Activated T-cell treated with anti-CD3 and anti-CD28 coated beads, Interleukin-2, amount 50 U/mL, for 72 hours (primary cell): ENCODE results near the gene CDH4. TPM values are rescaled to one million over a fixed set of nuclear protein-coding genes. Genes with fewer than 3 reads are reported as not detected.

ENCODE experiments used
- ATAC-seq, 2 donors: fragments of 150-1000 bp; cut with Tn5 transposase; replicated peaks in 1 of 2; 2 replicates each; pipeline ENCODE4 v1.10.0; 2021; ENCODE audit warnings: moderate library complexity in 2 of 2, mild to moderate bottlenecking in 1 of 2
- DNase-seq, 2 donors: peaks; one replicate each; pipeline ENCODE4 v3.0.0; 2021 to 2022; ENCODE audit warnings: mixed read lengths in 1 of 2
- H3K27ac Mint-ChIP-seq: one replicate; pipeline ENCODE4 v1.8.0; 2022; ENCODE audit warnings: mild to moderate bottlenecking, moderate library complexity, mixed read lengths
- H3K27me3 Mint-ChIP-seq: one replicate; pipeline ENCODE4 v1.8.0; 2022; ENCODE audit warnings: low read depth, mixed read lengths
- H3K36me3 Mint-ChIP-seq, 2 donors: one replicate each; pipeline ENCODE4 v1.8.0; 2022; ENCODE audit warnings: mixed read lengths in 2 of 2, mild to moderate bottlenecking in 1 of 2; ENCODE audit not compliant: insufficient read depth in 2 of 2
- H3K4me1 Mint-ChIP-seq: one replicate; pipeline ENCODE4 v1.8.0; 2022; ENCODE audit warnings: low read depth, mixed read lengths
- H3K4me3 Mint-ChIP-seq, 2 donors: one replicate each; pipeline ENCODE4 v1.8.0; 2022; ENCODE audit warnings: mild to moderate bottlenecking in 2 of 2, mixed read lengths in 2 of 2, moderate library complexity in 2 of 2
- H3K9me3 Mint-ChIP-seq, 2 donors: one replicate each; pipeline ENCODE4 v1.8.0; 2022; ENCODE audit warnings: mixed read lengths in 2 of 2
- total RNA-seq, 2 donors: library from RNA; stranded (reverse); gene quantifications; one replicate each; pipeline ENCODE4 v1.2.3, GENCODE V29; 2022

CDH4 gene
- total RNA-seq, 2 donors from 2014 or later = 0.17 to 0.35 TPM

DNA sequence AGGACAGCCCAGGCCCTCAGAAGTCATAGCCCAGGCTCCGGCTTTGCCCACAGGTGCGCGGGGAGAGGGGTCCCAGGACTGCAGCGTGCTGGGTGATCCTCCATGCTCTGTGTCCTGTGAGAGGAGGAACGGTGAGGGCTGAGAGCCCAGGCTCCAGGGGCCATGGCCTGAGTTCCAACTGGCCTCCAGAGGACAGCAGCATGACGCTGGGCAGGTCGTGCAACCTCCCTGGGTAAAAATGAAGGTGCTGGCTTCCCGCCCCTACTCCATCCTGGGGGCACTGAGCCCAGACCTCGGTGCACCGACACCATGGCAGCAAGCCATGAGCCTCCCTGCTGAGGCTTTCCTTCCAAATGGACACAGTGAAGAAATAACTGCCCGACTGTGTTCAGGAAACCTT is 508.3 kb downstream of the CDH4 start:
- no peaks in the 10 kb centered on the region for H3K4me1 Mint-ChIP-seq
- H3K27me3 Mint-ChIP-seq = no peaks in the 10 kb centered on the region
- no peak for ATAC-seq
- DNase-seq = no peak
- H3K27ac Mint-ChIP-seq = no peak overlapping the region
- H3K9me3 Mint-ChIP-seq = no peaks in the 10 kb centered on the region
- H3K36me3 Mint-ChIP-seq = no peaks in the 10 kb centered on the region
- no peak overlapping the region for H3K4me3 Mint-ChIP-seq

DNA sequence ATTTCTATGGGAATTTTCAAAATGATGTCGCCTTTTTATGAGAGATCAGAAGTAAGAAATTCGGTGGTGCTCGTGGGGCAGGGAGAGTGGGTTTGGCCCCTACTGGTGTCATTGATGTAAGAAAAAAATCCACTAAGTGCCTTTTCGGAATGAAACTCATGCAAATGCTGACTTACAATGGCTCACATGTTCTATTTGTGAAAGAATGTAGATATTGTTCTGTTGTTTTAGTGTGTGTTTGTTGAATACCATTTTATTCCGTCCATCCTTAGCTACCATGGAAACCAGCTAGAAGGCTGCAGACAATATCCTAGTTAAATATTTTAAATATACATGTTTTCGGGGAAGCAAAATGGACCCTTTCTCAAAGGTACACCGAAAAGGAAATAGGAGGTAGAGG is 508.7 kb downstream of the CDH4 start:
- ATAC-seq = no peak

GRCh38 chr20:61761453-61762166 is 509.5 kb downstream of the CDH4 start:
- H3K4me1 Mint-ChIP-seq = no peaks in the 10 kb centered on the region
- DNase-seq (no peak), ATAC-seq (no peak)
- H3K27me3 Mint-ChIP-seq = no peaks in the 10 kb centered on the region
- no peaks in the 10 kb centered on the region for H3K36me3 Mint-ChIP-seq
- H3K9me3 Mint-ChIP-seq = no peaks in the 10 kb centered on the region
- H3K4me3 Mint-ChIP-seq = no peak overlapping the region
- H3K27ac Mint-ChIP-seq = no peak overlapping the region

More for the DNA sequence above, 508.7 kb downstream of the CDH4 start:
- Mint-ChIP-seq H3K27ac (no peak overlapping the region), H3K36me3 (no peaks in the 10 kb centered on the region), H3K4me3 (no peak overlapping the region), H3K4me1 (no peaks in the 10 kb centered on the region), H3K9me3 (no peaks in the 10 kb centered on the region), H3K27me3 (no peaks in the 10 kb centered on the region)
- DNase-seq = no peak

GRCh38 chr20:61762167-61762710 is 510.2 kb downstream of the CDH4 start:
- Mint-ChIP-seq H3K27ac (no peak overlapping the region), H3K9me3 (no peaks in the 10 kb centered on the region), H3K4me1 (no peaks in the 10 kb centered on the region), H3K27me3 (no peaks in the 10 kb centered on the region), H3K36me3 (no peaks in the 10 kb centered on the region), H3K4me3 (no peak overlapping the region)
- DNase-seq (no peak), ATAC-seq (no peak)

- H3K36me3 Mint-ChIP-seq = no peaks in the 10 kb centered on the region
- H3K4me3 Mint-ChIP-seq = no peak overlapping the region
- DNase-seq (no peak), ATAC-seq (no peak)
- H3K27ac Mint-ChIP-seq = no peak overlapping the region
- no peaks in the 10 kb centered on the region for H3K27me3 Mint-ChIP-seq
- H3K9me3 Mint-ChIP-seq = no peaks in the 10 kb centered on the region
- H3K4me1 Mint-ChIP-seq = no peaks in the 10 kb centered on the region
Observed at GRCh38 chr20:61762886-61763739, 511.1 kb downstream of the CDH4 start.

- DNase-seq = no peak
- Mint-ChIP-seq H3K4me3 (no peak overlapping the region), H3K27ac (no peak overlapping the region), H3K36me3 (no peaks in the 10 kb centered on the region), H3K9me3 (no peaks in the 10 kb centered on the region), H3K27me3 (no peaks in the 10 kb centered on the region), H3K4me1 (no peaks in the 10 kb centered on the region)
- ATAC-seq = no peak
Observed at GRCh38 chr20:61763740-61764400, 511.8 kb downstream of the CDH4 start.

DNA sequence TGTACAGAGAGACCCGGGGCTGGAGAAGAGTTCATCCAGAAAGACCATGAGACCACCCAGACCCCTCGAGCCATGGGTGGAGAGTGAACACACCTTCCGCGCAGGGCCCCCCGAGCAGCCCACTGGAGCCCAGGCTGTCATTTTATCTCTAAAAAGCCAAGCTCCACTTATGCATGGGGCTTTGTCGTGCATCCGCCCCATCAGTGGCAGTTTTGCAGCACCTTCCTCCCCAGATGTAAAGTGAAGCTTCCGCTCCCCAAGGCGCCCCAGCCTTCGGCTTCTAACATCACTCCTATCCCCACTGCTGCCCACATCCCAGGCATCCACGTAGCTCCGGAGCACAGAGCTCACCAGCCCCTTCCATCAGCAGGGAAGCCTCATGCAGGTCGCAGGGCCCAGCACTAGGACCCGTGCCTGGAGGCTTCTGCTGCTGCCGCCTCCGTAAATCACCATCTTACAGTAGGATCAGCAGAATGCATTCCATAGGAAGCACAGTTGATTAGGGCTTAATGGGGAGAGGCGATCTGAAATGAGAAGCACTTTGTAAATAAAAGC is 512.5 kb downstream of the CDH4 start:
- H3K27ac Mint-ChIP-seq = no peak overlapping the region
- DNase-seq (no peak), ATAC-seq (no peak)
- H3K4me1 Mint-ChIP-seq = no peaks in the 10 kb centered on the region
- no peaks in the 10 kb centered on the region for H3K27me3 Mint-ChIP-seq
- no peaks in the 10 kb centered on the region for H3K9me3 Mint-ChIP-seq
- no peak overlapping the region for H3K4me3 Mint-ChIP-seq
- H3K36me3 Mint-ChIP-seq = no peaks in the 10 kb centered on the region

- H3K4me3 Mint-ChIP-seq = no peak overlapping the region
- DNase-seq (no peak), ATAC-seq (no peak)
- H3K4me1 Mint-ChIP-seq = no peaks in the 10 kb centered on the region
- H3K27me3 Mint-ChIP-seq = no peaks in the 10 kb centered on the region
- no peaks in the 10 kb centered on the region for H3K9me3 Mint-ChIP-seq
- H3K36me3 Mint-ChIP-seq = no peaks in the 10 kb centered on the region
- H3K27ac Mint-ChIP-seq = no peak overlapping the region
Observed at GRCh38 chr20:61765081-61765870, 513.2 kb downstream of the CDH4 start.

- no peak overlapping the region for H3K27ac Mint-ChIP-seq
- no peak overlapping the region for H3K4me3 Mint-ChIP-seq
- H3K27me3 Mint-ChIP-seq = no peaks in the 10 kb centered on the region
- ATAC-seq = no peak
- DNase-seq = no peak
- no peaks in the 10 kb centered on the region for H3K36me3 Mint-ChIP-seq
- H3K9me3 Mint-ChIP-seq = no peaks in the 10 kb centered on the region
- no peaks in the 10 kb centered on the region for H3K4me1 Mint-ChIP-seq
Observed at GRCh38 chr20:61765871-61766654, 514.0 kb downstream of the CDH4 start.

- no peak overlapping the region for H3K4me3 Mint-ChIP-seq
Observed at GRCh38 chr20:61766921-61767610, 515.0 kb downstream of the CDH4 start.

DNA sequence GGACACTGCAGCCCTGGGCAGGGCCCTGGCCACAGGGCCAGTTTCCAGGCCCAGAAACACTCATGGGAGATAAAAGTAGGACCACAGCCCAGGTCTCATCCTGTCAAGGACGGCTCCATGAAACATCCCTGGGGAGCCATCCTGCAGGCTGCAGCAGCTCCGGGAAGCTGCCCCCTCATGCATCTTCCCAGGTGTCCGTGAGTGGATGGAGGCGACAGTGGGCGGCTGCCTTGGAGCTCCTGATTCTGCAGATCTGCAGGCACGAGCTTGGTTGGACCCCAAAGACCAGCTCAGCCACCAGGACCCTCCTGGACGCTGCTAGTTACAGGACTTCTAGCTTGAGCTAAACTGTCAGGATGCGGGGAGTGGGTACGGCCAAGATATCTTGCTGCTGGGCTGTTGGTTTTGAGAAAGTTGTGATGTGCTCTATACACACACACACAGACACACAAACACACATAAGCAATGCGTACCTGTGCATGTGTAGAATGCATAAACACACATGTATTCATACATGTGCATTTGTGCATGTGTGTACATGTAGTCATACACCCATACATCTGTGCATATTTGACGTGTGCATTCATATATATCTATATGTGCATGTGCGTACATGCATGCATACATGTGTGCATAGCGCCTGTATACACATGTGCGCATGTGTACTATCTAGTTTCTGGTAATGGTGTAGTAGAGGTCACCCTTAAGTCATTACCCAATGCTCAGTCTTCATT is 515.9 kb downstream of the CDH4 start:
- no peak overlapping the region for H3K27ac Mint-ChIP-seq
- no peaks in the 10 kb centered on the region for H3K27me3 Mint-ChIP-seq
- no peak for ATAC-seq
- no peaks in the 10 kb centered on the region for H3K36me3 Mint-ChIP-seq
- H3K9me3 Mint-ChIP-seq = no peaks in the 10 kb centered on the region
- no peak overlapping the region for H3K4me3 Mint-ChIP-seq
- no peak for DNase-seq
- no peaks in the 10 kb centered on the region for H3K4me1 Mint-ChIP-seq

More at GRCh38 chr20:61766921-61767610, 515.0 kb downstream of the CDH4 start:
- H3K9me3 Mint-ChIP-seq = no peaks in the 10 kb centered on the region
- no peaks in the 10 kb centered on the region for H3K4me1 Mint-ChIP-seq
- no peaks in the 10 kb centered on the region for H3K27me3 Mint-ChIP-seq
- no peak for DNase-seq
- ATAC-seq = no peak
- no peaks in the 10 kb centered on the region for H3K36me3 Mint-ChIP-seq
- no peak overlapping the region for H3K27ac Mint-ChIP-seq
